Right lobe of liver (tissue), 6 donors: ENCODE measurements around the gene TMEM72. TPM values are rescaled to one million over a fixed set of nuclear protein-coding genes. Genes with fewer than 3 reads are reported as not detected.
A peak's percentile ranks its signal among the peaks of the same experiment; 100 is the strongest.

Source experiments
- ATAC-seq, 4 donors: fragments of 200-7000 bp; cut with Tn5 transposase; one replicate each; pipeline ENCODE4 v1.9.1; 2020; ENCODE audit warnings: mild to moderate bottlenecking in 4 of 4, moderate library complexity in 4 of 4
- DNase-seq, 3 donors: peaks; one replicate each; pipeline ENCODE4 v3.0.0-alpha.2; 2020
- H3K27ac ChIP-seq, 3 donors: fragments of 200-600 bp; one replicate each; pipeline ENCODE4 v1.8.0; 2022
- H3K27me3 ChIP-seq, 2 donors: fragments of 200-600 bp; one replicate each; pipeline ENCODE4 v1.8.0; 2022
- H3K36me3 ChIP-seq, 4 donors: fragments of 200-600 bp; sonication (generic) in 1 of 4; one replicate each; pipeline versions ENCODE4 v1.5.1 to v1.8.0; 2017 to 2022; ENCODE audit warnings: control low read depth in 1 of 4
- H3K4me1 ChIP-seq, 4 donors: fragments of 200-600 bp; sonication (generic) in 1 of 4; one replicate each; pipeline versions ENCODE4 v1.5.1 to v1.8.0; 2017 to 2022; ENCODE audit warnings: control low read depth in 1 of 4
- H3K4me3 ChIP-seq, 3 donors: fragments of 200-600 bp; one replicate each; pipeline ENCODE4 v1.8.0; 2022
- H3K9me3 ChIP-seq, 4 donors: fragments of 200-600 bp; sonication (generic) in 1 of 4; one replicate each; pipeline versions ENCODE4 v1.5.1 to v1.8.0; 2017 to 2022; ENCODE audit warnings: control low read depth in 1 of 4
- POLR2A ChIP-seq: fragments of 450-650 bp; IDR thresholded peaks from one replicate; pipeline ENCODE4 v1.6.1; 2017; ENCODE audit warnings: antibody characterized with exemption, mild to moderate bottlenecking
- WGBS: methylation state at CpG from one replicate; pipeline ENCODE4 v1.1.6; 2018; ENCODE audit warnings: low coverage, low lambda C conversion rate; ENCODE audit not compliant: insufficient coverage; ENCODE audit errors: missing lambda C conversion rate; 5-methylcytosine and 5-hydroxymethylcytosine counted together
- intact Hi-C, 2 donors: fragments of 100-400 bp; cut with DNase I; formaldehyde crosslinking; loops; one replicate each; pipeline versions ENCODE4 v1.11.2 to v1.14.1; 2022
- total RNA-seq, 6 experiments: library from RNA; depleted of rRNA in 2 of 6; stranded (reverse); fragments of >200 nt in 2 of 6; fragmentation: NEBNext Ultra II Directional in 3 of 6; extraction: Animal tissue kit (Norgen Biotek cat#: 25700) in 3 of 6; gene quantifications; one replicate each; pipeline versions ENCODE4 v1.1.0 to v1.2.4, GENCODE V29; 2016 to 2023
- TF ChIP-seq, protein P1 (sequence below), 4 donors: fragments of 200-600 bp in 3 of 4; fragments of 450-650 bp in 1 of 4; IDR thresholded peaks; one replicate each; pipeline versions ENCODE4 v1.5.1 to v1.8.0; 2016 to 2022; ENCODE audit warnings: antibody characterized with exemption in 4 of 4, mild to moderate bottlenecking in 2 of 4
- donor health status: DM: no; HTN: yes; CAD: no.
- donor health status: DM: no; HTN: no; CAD: no.
- donor health status: DM: no; HTN: no; CAD: no.
- donor health status: DM: no; HTN: yes; CAD: no.
- donor health status: DM: no; HTN: yes; CAD: no.

TMEM72 gene
- total RNA-seq, 6 experiments from 2014 or later: not detected

DNA sequence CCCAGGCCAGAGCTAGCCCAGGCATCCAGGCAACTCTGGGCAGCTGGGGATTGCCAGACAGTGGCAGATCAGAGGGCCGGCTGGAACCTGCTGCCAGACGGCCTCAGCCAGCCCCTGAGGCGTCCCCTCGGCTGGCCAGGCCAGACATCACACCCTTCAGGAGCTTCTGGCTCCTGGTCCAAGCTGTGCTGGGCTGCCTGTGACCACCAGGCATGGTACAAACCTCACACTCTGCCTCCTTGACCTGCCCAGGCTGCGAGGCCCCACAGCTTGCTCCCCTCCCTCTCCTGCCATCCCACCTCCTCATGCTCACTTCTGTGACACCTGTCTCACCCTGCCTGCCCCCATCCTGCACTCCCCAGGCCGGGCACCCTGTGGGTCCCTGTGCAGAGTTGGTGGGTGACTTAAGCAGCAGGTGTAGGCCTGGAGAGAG, 61.8 kb downstream of the TMEM72 start:
- no peaks in the 10 kb centered on the region for H3K9me3 ChIP-seq
- intact Hi-C loops: loop anchor here (5.0 kb wide), 1 partner anchor 41 kb away; no protein-coding TSS in a partner anchor
- H3K4me1 ChIP-seq: peaks cover 0 to 47% (median 9%) of the 10 kb centered on the region in 4 donors
- no peak for ATAC-seq
- H3K27me3 ChIP-seq: no peaks in the 10 kb centered on the region
- WGBS: 100% methylated on average over 1 of the region's 6 CpGs
- H3K27ac ChIP-seq: no peak overlapping the region
- H3K4me3 ChIP-seq: no peak overlapping the region
- H3K36me3 ChIP-seq: peaks cover 0 to 18% (median 2%) of the 10 kb centered on the region in 4 donors
- DNase-seq: no peak
- TF ChIP-seq POLR2A: no peak

DNA sequence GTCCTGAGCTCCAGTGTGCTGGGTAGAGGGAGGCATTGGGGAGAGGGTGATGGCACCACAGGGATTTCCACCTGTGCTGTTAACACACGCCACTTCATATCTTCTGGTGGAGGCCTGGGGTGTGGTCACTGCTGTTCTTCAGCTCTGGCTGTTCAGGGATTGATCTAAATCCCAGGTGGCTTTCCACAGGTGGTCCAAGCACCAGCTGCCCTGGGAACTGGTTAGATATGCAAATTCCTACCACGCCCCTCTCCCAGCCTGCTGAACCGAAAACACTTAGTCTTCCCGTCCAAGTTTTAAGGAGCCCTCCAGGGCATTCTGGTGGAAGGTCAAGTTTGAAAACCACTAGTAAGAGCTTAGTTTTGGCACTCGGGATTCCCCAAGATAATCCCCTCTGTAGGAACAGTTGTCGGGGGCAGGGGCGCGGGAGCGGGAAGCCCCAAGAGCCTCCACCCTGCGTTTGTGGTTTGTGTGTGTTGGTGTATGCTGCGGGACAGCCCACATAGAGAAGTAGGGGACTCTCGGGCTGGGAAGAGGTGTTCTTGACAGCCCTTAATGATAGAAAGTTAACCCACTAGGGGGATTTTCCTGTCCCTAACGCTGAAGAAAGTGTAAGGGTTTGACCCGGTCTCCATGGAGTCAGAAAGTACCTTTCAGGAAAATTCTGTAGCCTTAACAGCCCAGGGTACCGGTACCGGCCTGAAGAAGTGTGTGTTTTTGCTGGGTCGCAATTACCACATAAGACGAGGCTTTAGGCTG, 62.4 kb downstream of the TMEM72 start:
- Histone ChIP-seq H3K9me3 (no peaks in the 10 kb centered on the region), H3K27ac (peak overlapping the region in 2 of 3 donors; percentile 22 to 59), H3K4me1 (peaks cover 0 to 41% (median 9%) of the 10 kb centered on the region in 4 donors), H3K27me3 (no peaks in the 10 kb centered on the region), H3K36me3 (peaks cover 0 to 18% (median 2%) of the 10 kb centered on the region in 4 donors), H3K4me3 (no peak overlapping the region)
- ATAC-seq (no peak), DNase-seq (no peak)
- 46% methylated on average over 7 of the region's 18 CpGs for WGBS
- TF ChIP-seq, protein P1, sequence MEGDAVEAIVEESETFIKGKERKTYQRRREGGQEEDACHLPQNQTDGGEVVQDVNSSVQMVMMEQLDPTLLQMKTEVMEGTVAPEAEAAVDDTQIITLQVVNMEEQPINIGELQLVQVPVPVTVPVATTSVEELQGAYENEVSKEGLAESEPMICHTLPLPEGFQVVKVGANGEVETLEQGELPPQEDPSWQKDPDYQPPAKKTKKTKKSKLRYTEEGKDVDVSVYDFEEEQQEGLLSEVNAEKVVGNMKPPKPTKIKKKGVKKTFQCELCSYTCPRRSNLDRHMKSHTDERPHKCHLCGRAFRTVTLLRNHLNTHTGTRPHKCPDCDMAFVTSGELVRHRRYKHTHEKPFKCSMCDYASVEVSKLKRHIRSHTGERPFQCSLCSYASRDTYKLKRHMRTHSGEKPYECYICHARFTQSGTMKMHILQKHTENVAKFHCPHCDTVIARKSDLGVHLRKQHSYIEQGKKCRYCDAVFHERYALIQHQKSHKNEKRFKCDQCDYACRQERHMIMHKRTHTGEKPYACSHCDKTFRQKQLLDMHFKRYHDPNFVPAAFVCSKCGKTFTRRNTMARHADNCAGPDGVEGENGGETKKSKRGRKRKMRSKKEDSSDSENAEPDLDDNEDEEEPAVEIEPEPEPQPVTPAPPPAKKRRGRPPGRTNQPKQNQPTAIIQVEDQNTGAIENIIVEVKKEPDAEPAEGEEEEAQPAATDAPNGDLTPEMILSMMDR (IDR thresholded peaks at IDR 0.05): no peak
- TF ChIP-seq POLR2A: no peak
- intact Hi-C loops: loop anchor here (5.0 kb wide), 1 partner anchor 41 kb away; no protein-coding TSS in a partner anchor

DNA sequence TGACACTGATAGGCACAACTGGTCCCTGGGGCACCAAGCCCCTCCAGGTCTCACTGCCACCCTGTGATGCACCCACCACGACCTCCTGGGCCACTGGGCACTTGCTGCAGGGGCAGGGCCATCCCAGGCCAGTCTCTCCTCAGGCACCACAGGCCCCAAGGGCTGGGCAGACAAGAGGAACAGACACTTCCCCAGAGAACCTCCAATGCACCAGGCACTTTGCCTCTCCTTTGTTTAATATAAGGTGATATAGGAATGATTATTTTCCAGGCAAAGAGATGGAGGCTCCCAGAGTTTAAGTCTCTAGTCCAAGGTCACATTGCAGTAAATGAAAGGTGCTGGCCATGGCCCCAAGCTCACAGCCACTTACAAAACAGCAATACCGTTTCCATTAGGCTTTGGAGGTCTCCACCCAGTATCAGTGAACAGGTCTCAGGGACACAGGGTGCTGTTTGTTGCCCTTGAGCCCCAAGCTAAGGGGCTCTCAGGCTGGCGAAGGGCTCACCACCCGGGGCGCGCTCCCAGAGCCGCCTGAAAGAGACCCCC, 63.0 kb downstream of the TMEM72 start:
- intact Hi-C loops: loop anchor here (5.0 kb wide), 1 partner anchor 42 kb away; no protein-coding TSS in a partner anchor
- H3K4me1 ChIP-seq: peaks cover 0 to 41% (median 11%) of the 10 kb centered on the region in 4 donors
- no peaks in the 10 kb centered on the region for H3K27me3 ChIP-seq
- ATAC-seq (no peak), DNase-seq (peak in 1 of 3 donors; percentile 35)
- H3K4me3 ChIP-seq: peak overlapping the region in 2 of 3 donors; percentile 16 to 35
- TF ChIP-seq, protein P1 (IDR thresholded peaks at IDR 0.05): no peak
- no peak for TF ChIP-seq POLR2A
- H3K27ac ChIP-seq: peak overlapping the region; percentile 59 to 93 (median 69)
- 0% methylated on average over 1 of the region's 7 CpGs for WGBS
- H3K9me3 ChIP-seq: no peaks in the 10 kb centered on the region
- H3K36me3 ChIP-seq: peaks cover 0 to 18% (median 2%) of the 10 kb centered on the region in 4 donors

DNA sequence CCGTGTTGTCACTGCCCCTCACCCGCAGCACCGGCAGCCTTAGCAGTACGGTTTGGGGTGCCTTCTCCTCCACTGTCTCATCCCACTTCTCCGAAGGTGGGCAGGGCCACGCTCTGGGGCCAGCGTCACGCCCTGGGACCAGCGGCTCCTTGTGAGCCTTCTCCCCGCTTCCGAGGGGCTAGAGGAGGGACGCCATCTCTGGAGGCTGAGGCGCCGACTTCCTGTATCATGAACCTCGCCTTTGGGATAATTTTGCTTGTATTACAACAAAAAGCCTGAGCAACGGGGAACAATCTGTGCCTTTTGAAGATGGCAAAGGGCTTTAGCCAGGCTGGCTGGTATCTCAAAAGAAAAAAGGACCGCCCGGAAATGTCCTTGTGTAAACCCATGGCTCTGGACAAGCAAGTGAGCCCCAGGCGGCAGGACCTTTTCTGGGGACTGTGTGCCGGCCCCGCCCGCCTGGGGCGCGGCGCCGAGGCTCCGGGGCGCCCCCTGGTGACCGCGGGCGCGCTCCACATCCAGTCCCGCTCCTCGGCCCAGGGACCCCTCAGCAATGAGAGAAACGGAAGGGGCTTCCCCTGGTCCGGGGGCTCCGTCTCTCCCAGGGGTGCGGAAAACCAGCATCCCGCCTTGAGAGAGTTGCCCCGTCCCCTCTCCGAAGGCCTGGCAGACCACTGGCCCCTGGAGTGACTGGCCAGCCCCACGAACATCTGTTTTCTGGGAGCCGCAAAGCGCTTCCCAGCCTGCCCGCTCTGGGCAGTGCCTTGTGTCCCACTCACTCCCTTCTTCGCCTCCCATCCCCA, 63.7 kb downstream of the TMEM72 start:
- H3K27ac ChIP-seq: peak overlapping the region; percentile 59 to 93 (median 69)
- no peaks in the 10 kb centered on the region for H3K9me3 ChIP-seq
- TF ChIP-seq, protein P1 (IDR thresholded peaks at IDR 0.05): peak; percentile 95 to 99 (median 98)
- TF ChIP-seq POLR2A: no peak
- 4% methylated on average over 34 of the region's 46 CpGs for WGBS
- ATAC-seq: peak; percentile 39 to 67 (median 62)
- DNase-seq: peak in 2 of 3 donors; percentile 76 to 83
- intact Hi-C loops: loop anchor here (5.0 kb wide), 1 partner anchor 43 kb away; no protein-coding TSS in a partner anchor
- peak overlapping the region; percentile 9 to 35 (median 16) for H3K4me3 ChIP-seq
- H3K36me3 ChIP-seq: peaks cover 0 to 18% (median 2%) of the 10 kb centered on the region in 4 donors
- peaks cover 0 to 41% (median 18%) of the 10 kb centered on the region in 4 donors for H3K4me1 ChIP-seq
- H3K27me3 ChIP-seq: no peaks in the 10 kb centered on the region
